ENCODE results near the gene NXNL1. TPM values are rescaled to one million over a fixed set of nuclear protein-coding genes. Genes with fewer than 3 reads are reported as not detected.
"Not testable (repeated sequence)": the region's sequence is repeated elsewhere in the genome, so short reads cannot be mapped to it uniquely, and the experiment has no call there.

The NXNL1 gene, protein sequence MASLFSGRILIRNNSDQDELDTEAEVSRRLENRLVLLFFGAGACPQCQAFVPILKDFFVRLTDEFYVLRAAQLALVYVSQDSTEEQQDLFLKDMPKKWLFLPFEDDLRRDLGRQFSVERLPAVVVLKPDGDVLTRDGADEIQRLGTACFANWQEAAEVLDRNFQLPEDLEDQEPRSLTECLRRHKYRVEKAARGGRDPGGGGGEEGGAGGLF
- total RNA-seq (2014; rRNA removed; shearing (Covaris generic)) (not detected in 2 replicates), polyA plus RNA-seq (2016; fragmentation: Nextera tagmentation; extraction: Ambion mirVana) (not detected in 2 replicates)
- long read RNA-seq: 0 reads

DNA sequence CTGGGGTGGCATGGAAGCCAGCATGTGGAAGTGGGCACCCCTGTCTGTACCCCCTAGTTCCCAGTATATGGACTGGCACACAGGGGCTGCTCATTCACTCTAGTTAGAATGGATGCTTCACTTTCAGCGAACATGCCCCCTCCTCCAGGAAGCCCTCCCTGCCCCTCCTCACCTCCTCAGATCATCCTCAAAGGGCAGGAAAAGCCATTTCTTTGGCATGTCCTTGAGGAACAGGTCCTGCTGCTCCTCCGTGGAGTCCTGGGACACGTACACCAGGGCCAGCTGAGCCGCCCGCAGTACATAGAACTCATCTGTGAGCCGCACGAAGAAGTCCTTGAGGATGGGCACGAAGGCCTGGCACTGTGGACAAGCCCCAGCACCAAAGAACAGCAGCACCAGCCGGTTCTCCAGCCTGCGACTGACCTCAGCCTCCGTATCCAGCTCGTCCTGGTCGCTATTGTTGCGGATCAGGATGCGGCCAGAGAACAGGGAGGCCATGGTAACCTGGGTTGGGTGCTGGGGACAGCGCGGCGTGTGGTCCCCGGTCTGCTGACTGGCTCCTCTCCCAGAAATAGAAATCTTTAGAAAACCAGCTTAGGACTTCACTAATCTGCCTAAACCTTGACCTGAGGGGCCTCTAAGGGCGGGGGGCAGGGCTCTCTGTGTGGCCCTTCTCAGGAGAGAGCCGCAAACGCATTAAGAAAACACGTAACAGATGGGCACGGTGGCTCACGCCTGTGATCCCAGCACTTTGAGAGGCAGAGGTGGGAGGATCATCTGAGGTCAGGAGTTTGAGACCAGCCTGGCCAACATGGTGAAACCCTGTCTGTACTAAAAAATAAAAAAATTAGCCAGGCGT lies at the start of gene NXNL1:
TSS of gene NXNL1 (minus strand) at position 555 of the 859 bp plus-strand sequence. CDS start at position 498, 57 bp downstream.
- DNase-seq (ENCODE audit: low spot score) (no peak), ATAC-seq (no peak)
- H3K27ac Mint-ChIP-seq: no peak within 1 kb of the TSS
- Histone ChIP-seq H3K4me2 (no peak within 1 kb of the TSS), H3K4me1 (ENCODE audit: insufficient read depth) (no peaks in the 10 kb centered on the region), H3K9me2 (ENCODE audit: insufficient read depth) (no peaks in the 10 kb centered on the region), H3K27ac (ENCODE audit: low read depth) (no peak within 1 kb of the TSS), H3F3A (replicated peaks; ENCODE audit: low read depth) (no peaks in the 10 kb centered on the region), H3K79me2 (replicated peaks; ENCODE audit: insufficient read depth) (no peaks in the 10 kb centered on the region), H3K27me3 (ENCODE audit: insufficient read depth) (peaks cover 24% of the 10 kb centered on the region), H4K20me1 (replicated peaks; ENCODE audit: insufficient read depth) (no peaks in the 10 kb centered on the region), H3K36me3 (ENCODE audit: insufficient read depth) (no peaks in the 10 kb centered on the region), H2AFZ (no peak within 1 kb of the TSS), H3K4me3 (no peak within 1 kb of the TSS)
- TF ChIP-seq, protein P1, sequence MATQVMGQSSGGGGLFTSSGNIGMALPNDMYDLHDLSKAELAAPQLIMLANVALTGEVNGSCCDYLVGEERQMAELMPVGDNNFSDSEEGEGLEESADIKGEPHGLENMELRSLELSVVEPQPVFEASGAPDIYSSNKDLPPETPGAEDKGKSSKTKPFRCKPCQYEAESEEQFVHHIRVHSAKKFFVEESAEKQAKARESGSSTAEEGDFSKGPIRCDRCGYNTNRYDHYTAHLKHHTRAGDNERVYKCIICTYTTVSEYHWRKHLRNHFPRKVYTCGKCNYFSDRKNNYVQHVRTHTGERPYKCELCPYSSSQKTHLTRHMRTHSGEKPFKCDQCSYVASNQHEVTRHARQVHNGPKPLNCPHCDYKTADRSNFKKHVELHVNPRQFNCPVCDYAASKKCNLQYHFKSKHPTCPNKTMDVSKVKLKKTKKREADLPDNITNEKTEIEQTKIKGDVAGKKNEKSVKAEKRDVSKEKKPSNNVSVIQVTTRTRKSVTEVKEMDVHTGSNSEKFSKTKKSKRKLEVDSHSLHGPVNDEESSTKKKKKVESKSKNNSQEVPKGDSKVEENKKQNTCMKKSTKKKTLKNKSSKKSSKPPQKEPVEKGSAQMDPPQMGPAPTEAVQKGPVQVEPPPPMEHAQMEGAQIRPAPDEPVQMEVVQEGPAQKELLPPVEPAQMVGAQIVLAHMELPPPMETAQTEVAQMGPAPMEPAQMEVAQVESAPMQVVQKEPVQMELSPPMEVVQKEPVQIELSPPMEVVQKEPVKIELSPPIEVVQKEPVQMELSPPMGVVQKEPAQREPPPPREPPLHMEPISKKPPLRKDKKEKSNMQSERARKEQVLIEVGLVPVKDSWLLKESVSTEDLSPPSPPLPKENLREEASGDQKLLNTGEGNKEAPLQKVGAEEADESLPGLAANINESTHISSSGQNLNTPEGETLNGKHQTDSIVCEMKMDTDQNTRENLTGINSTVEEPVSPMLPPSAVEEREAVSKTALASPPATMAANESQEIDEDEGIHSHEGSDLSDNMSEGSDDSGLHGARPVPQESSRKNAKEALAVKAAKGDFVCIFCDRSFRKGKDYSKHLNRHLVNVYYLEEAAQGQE (IDR thresholded peaks at IDR 0.05; ENCODE audit: unreplicated experiment): no peak
- TF ChIP-seq ZNF331 (CRISPR knock-in tag; IDR thresholded peaks at IDR 0.05; ENCODE audit: low read depth) (no peak), STAT1 (IDR thresholded peaks at IDR 0.05; ENCODE audit: unreplicated experiment) (no peak), JUNB (IDR thresholded peaks at IDR 0.05; ENCODE audit: unreplicated experiment) (no peak), NANOG (IDR thresholded peaks at IDR 0.05; ENCODE audit: borderline replicate concordance) (no peak), EZH2phosphoT487 (IDR thresholded peaks at IDR 0.05; ENCODE audit: unreplicated experiment) (no peak), ZNF114 (CRISPR knock-in tag; IDR thresholded peaks at IDR 0.05) (no peak)
- TF ChIP-seq, protein P2, sequence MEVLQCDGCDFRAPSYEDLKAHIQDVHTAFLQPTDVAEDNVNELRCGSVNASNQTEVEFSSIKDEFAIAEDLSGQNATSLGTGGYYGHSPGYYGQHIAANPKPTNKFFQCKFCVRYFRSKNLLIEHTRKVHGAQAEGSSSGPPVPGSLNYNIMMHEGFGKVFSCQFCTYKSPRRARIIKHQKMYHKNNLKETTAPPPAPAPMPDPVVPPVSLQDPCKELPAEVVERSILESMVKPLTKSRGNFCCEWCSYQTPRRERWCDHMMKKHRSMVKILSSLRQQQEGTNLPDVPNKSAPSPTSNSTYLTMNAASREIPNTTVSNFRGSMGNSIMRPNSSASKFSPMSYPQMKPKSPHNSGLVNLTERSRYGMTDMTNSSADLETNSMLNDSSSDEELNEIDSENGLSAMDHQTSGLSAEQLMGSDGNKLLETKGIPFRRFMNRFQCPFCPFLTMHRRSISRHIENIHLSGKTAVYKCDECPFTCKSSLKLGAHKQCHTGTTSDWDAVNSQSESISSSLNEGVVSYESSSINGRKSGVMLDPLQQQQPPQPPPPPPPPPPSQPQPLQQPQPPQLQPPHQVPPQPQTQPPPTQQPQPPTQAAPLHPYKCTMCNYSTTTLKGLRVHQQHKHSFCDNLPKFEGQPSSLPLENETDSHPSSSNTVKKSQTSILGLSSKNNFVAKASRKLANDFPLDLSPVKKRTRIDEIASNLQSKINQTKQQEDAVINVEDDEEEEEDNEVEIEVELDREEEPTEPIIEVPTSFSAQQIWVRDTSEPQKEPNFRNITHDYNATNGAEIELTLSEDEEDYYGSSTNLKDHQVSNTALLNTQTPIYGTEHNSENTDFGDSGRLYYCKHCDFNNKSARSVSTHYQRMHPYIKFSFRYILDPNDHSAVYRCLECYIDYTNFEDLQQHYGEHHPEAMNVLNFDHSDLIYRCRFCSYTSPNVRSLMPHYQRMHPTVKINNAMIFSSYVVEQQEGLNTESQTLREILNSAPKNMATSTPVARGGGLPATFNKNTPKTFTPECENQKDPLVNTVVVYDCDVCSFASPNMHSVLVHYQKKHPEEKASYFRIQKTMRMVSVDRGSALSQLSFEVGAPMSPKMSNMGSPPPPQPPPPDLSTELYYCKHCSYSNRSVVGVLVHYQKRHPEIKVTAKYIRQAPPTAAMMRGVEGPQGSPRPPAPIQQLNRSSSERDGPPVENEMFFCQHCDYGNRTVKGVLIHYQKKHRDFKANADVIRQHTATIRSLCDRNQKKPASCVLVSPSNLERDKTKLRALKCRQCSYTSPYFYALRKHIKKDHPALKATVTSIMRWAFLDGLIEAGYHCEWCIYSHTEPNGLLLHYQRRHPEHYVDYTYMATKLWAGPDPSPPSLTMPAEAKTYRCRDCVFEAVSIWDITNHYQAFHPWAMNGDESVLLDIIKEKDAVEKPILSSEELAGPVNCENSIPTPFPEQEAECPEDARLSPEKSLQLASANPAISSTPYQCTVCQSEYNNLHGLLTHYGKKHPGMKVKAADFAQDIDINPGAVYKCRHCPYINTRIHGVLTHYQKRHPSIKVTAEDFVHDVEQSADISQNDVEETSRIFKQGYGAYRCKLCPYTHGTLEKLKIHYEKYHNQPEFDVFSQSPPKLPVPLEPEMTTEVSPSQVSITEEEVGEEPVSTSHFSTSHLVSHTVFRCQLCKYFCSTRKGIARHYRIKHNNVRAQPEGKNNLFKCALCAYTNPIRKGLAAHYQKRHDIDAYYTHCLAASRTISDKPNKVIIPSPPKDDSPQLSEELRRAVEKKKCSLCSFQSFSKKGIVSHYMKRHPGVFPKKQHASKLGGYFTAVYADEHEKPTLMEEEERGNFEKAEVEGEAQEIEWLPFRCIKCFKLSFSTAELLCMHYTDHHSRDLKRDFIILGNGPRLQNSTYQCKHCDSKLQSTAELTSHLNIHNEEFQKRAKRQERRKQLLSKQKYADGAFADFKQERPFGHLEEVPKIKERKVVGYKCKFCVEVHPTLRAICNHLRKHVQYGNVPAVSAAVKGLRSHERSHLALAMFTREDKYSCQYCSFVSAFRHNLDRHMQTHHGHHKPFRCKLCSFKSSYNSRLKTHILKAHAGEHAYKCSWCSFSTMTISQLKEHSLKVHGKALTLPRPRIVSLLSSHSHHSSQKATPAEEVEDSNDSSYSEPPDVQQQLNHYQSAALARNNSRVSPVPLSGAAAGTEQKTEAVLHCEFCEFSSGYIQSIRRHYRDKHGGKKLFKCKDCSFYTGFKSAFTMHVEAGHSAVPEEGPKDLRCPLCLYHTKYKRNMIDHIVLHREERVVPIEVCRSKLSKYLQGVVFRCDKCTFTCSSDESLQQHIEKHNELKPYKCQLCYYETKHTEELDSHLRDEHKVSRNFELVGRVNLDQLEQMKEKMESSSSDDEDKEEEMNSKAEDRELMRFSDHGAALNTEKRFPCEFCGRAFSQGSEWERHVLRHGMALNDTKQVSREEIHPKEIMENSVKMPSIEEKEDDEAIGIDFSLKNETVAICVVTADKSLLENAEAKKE (CRISPR knock-in tag; IDR thresholded peaks at IDR 0.05): no peak
- TF ChIP-seq, protein P3, sequence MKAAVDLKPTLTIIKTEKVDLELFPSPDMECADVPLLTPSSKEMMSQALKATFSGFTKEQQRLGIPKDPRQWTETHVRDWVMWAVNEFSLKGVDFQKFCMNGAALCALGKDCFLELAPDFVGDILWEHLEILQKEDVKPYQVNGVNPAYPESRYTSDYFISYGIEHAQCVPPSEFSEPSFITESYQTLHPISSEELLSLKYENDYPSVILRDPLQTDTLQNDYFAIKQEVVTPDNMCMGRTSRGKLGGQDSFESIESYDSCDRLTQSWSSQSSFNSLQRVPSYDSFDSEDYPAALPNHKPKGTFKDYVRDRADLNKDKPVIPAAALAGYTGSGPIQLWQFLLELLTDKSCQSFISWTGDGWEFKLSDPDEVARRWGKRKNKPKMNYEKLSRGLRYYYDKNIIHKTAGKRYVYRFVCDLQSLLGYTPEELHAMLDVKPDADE (IDR thresholded peaks at IDR 0.05): no peak
- H3K36me3 Mint-ChIP-seq (ENCODE audit: low read depth): no peaks in the 10 kb centered on the region
- H3K4me1 Mint-ChIP-seq: no peaks in the 10 kb centered on the region
- H3K4me3 Mint-ChIP-seq: no peak within 1 kb of the TSS
- H3K27me3 Mint-ChIP-seq (ENCODE audit: insufficient read depth, low read depth, poor library complexity): peaks cover 12% of the 10 kb centered on the region
- H3K9me3 Mint-ChIP-seq: no peaks in the 10 kb centered on the region

DNA sequence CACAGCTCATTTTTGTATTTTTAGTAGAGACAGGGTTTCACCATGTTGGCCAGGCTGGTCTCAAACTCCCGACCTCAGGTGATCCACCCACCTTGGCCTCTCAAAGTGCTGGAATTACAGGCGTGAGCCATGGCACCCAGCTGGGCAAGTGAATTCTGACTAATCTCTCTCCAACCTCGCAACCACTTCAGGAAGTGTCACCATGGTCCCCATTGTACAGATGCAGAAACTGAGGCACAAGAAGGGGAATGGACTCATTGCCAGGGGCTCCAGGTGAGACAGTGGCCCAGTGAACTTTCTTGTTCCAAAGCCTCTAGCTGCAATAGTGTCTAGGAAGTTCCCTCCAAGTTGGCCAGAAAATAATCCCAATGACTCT lies 47.8 kb upstream of the NXNL1 start:
- not testable (repeated sequence) for H3K4me2 ChIP-seq; H3K27me3 ChIP-seq (ENCODE audit: insufficient read depth); H3K4me3 ChIP-seq; H2AFZ ChIP-seq; H3K36me3 Mint-ChIP-seq (ENCODE audit: low read depth); H3K27ac ChIP-seq (ENCODE audit: low read depth); ATAC-seq; H3K9me2 ChIP-seq (ENCODE audit: insufficient read depth); H3K36me3 ChIP-seq (ENCODE audit: insufficient read depth); H3K4me3 Mint-ChIP-seq; H3K27ac Mint-ChIP-seq; H3K9me3 Mint-ChIP-seq; DNase-seq (ENCODE audit: low spot score); H4K20me1 ChIP-seq (replicated peaks; ENCODE audit: insufficient read depth)
- H3K27me3 Mint-ChIP-seq (ENCODE audit: insufficient read depth, low read depth, poor library complexity): peaks cover 19% of the 10 kb centered on the region
- peaks cover 13% of the 10 kb centered on the region for H3K4me1 Mint-ChIP-seq
- Histone ChIP-seq H3K79me2 (replicated peaks; ENCODE audit: insufficient read depth) (peaks cover 26% of the 10 kb centered on the region), H3F3A (replicated peaks; ENCODE audit: low read depth) (peaks cover 13% of the 10 kb centered on the region), H3K4me1 (ENCODE audit: insufficient read depth) (peaks cover 11% of the 10 kb centered on the region)
